B cell (primary cell): ENCODE measurements around the gene TIA1. TPM values are rescaled to one million over a fixed set of nuclear protein-coding genes. Genes with fewer than 3 reads are reported as not detected.
A peak's percentile ranks its signal among the peaks of the same experiment; 100 is the strongest.
"Not testable (repeated sequence)": the region's sequence is repeated elsewhere in the genome, so short reads cannot be mapped to it uniquely, and the experiment has no call there.

Experiments
- ATAC-seq: fragments of 200-7000 bp; cut with Tn5 transposase; one replicate; pipeline ENCODE4 v1.10.0; 2021; ENCODE audit warnings: low read depth, mild to moderate bottlenecking, moderate number of reproducible peaks, moderate library complexity
- CTCF ChIA-PET: fragments of 350-600 bp; sonication (Branson Sonifier 250); formaldehyde crosslinking; loops from one replicate; lab custom pipeline; 2021; ENCODE audit warnings: antibody characterized with exemption, inconsistent platforms; lab: Charles Lee
- POLR2A ChIA-PET: fragments of 350-600 bp; sonication (Branson Sonifier 250); formaldehyde crosslinking; loops from one replicate; lab custom pipeline; 2021; ENCODE audit warnings: antibody characterized with exemption; lab: Charles Lee
- DNase-seq: peaks from one replicate; pipeline ENCODE4 v3.0.0; 2013
- H2AFZ ChIP-seq: 2 replicates; pipeline ENCODE4 v1.6.1; 2012; ENCODE audit warnings: mild to moderate bottlenecking, low read depth, low read length; ENCODE audit not compliant: insufficient read depth, poor library complexity, severe bottlenecking
- H3K27ac ChIP-seq, 2 donors: 1 replicate in 1 of 2; 2 replicates in 1 of 2; pipeline ENCODE4 v1.5.1; 2012 to 2013; ENCODE audit warnings: low read length in 2 of 2, mild to moderate bottlenecking in 2 of 2, moderate library complexity in 1 of 2
- H3K27me3 ChIP-seq, 4 experiments: fragments of 200-600 bp in 1 of 4; sonication (generic) in 1 of 4; replicated peaks in 1 of 4; 1 replicate in 2 of 4; 2 replicates in 2 of 4; pipeline versions ENCODE4 v1.6.1 to v1.7.0; 2013 to 2016; ENCODE audit warnings: low read length in 3 of 4, mild to moderate bottlenecking in 2 of 4, mixed read lengths in 1 of 4, moderate library complexity in 1 of 4; ENCODE audit not compliant: insufficient read depth in 4 of 4, control insufficient read depth in 3 of 4; ENCODE audit errors: control extremely low read depth in 1 of 4
- H3K36me3 ChIP-seq, 2 experiments: replicated peaks in 1 of 2; 1 replicate in 1 of 2; 2 replicates in 1 of 2; pipeline versions ENCODE4 v1.6.1 to v1.7.1; 2013; ENCODE audit warnings: low read length in 1 of 2; ENCODE audit not compliant: insufficient read depth in 2 of 2, control insufficient read depth in 1 of 2; ENCODE audit errors: control extremely low read depth in 1 of 2, extremely low read depth in 1 of 2
- H3K4me1 ChIP-seq, 2 donors: fragments of 200-600 bp in 1 of 2; sonication (generic) in 1 of 2; 1 replicate in 1 of 2; 2 replicates in 1 of 2; pipeline versions ENCODE4 v1.5.1 to v1.6.1; 2013 to 2017; ENCODE audit warnings: low read length in 2 of 2; ENCODE audit not compliant: control insufficient read depth in 2 of 2, insufficient read depth in 2 of 2
- H3K4me2 ChIP-seq: replicated peaks from 2 replicates; pipeline ENCODE3; 2012; ENCODE audit warnings: mild to moderate bottlenecking, low read depth, low read length; ENCODE audit not compliant: poor library complexity, severe bottlenecking
- H3K4me3 ChIP-seq, 5 experiments: fragments of 200-600 bp in 1 of 5; sonication (generic) in 1 of 5; 1 replicate in 3 of 5; 2 replicates in 2 of 5; pipeline versions ENCODE4 v1.5.1 to v1.7.0; 2011 to 2016; ENCODE audit warnings: low read length in 4 of 5, mild to moderate bottlenecking in 4 of 5, low read depth in 2 of 5, control low read depth in 1 of 5, moderate library complexity in 1 of 5; ENCODE audit not compliant: insufficient read depth in 1 of 5; ENCODE audit errors: control extremely low read depth in 1 of 5, extremely low read depth in 1 of 5
- H3K79me2 ChIP-seq: fragments of 200-600 bp; sonication (generic); one replicate; pipeline ENCODE4 v1.6.0; 2016; ENCODE audit warnings: low read length; ENCODE audit not compliant: control insufficient read depth, insufficient read depth
- H3K9ac ChIP-seq: fragments of 200-600 bp; sonication (generic); 2 replicates; pipeline ENCODE4 v1.6.1; 2017; ENCODE audit warnings: mild to moderate bottlenecking, low read length, moderate library complexity
- H3K9me3 ChIP-seq, 3 donors: one replicate each; pipeline versions ENCODE4 v1.6.1 to v1.7.1; 2013; ENCODE audit warnings: low read length in 2 of 3; ENCODE audit not compliant: control insufficient read depth in 2 of 3, insufficient read depth in 1 of 3; ENCODE audit errors: control extremely low read depth in 1 of 3
- H4K20me1 ChIP-seq: 2 replicates; pipeline ENCODE4 v1.6.0; 2012; ENCODE audit warnings: mild to moderate bottlenecking, low read length; ENCODE audit not compliant: insufficient read depth, control insufficient read depth, poor library complexity, severe bottlenecking
- H3K27ac Mint-ChIP-seq: one replicate; pipeline ENCODE4 v1.8.0; 2021; ENCODE audit warnings: mixed read lengths
- H3K27me3 Mint-ChIP-seq: one replicate; pipeline ENCODE4 v1.8.0; 2021; ENCODE audit warnings: mixed read lengths
- H3K4me1 Mint-ChIP-seq: one replicate; pipeline ENCODE4 v1.8.0; 2021; ENCODE audit warnings: mixed read lengths
- H3K4me3 Mint-ChIP-seq: one replicate; pipeline ENCODE4 v1.8.0; 2021; ENCODE audit warnings: mixed read lengths
- H3K9me3 Mint-ChIP-seq: one replicate; pipeline ENCODE4 v1.8.0; 2022; ENCODE audit warnings: mixed read lengths; ENCODE audit not compliant: insufficient read depth
- EZH2 ChIP-seq: IDR thresholded peaks from 2 replicates; pipeline ENCODE4 v1.6.1; 2012; ENCODE audit warnings: borderline replicate concordance, low read depth, mild to moderate bottlenecking, moderate library complexity, low read length; ENCODE audit not compliant: insufficient read depth, poor library complexity, severe bottlenecking
- WGBS: methylation state at CpG from one replicate; pipeline ENCODE4 v1.1.5; 2013; ENCODE audit warnings: missing lambda C conversion rate; ENCODE audit not compliant: insufficient coverage; 5-methylcytosine and 5-hydroxymethylcytosine counted together
- intact Hi-C: fragments of 100-400 bp; cut with micrococcal nuclease; formaldehyde crosslinking; loops from one replicate; pipeline ENCODE4 v1.10.0; 2022
- polyA plus RNA-seq: library from polyadenylated mRNA; depleted of rRNA; stranded (reverse); fragments of >200 nt; gene quantifications from 2 replicates; pipeline ENCODE4 v1.2.3, GENCODE V29; 2012
- total RNA-seq, 2 donors: library from RNA; stranded (reverse); fragments of 120-200 nt in 1 of 2; gene quantifications; 1 replicate in 1 of 2; 2 replicates in 1 of 2; pipeline versions ENCODE4 v1.2.3 to v1.2.4, GENCODE V29; 2013 to 2022
- TF ChIP-seq, protein P1 (sequence below): fragments of 200-600 bp; IDR thresholded peaks from one replicate; pipeline ENCODE4 v1.8.0; 2022; ENCODE audit warnings: antibody characterized with exemption, mild to moderate bottlenecking

The TIA1 gene
- total and polyA plus RNA-seq, 2 donors (not counting 1 experiment from before 2014, with no cell fraction given) = 113 to 214 TPM

DNA sequence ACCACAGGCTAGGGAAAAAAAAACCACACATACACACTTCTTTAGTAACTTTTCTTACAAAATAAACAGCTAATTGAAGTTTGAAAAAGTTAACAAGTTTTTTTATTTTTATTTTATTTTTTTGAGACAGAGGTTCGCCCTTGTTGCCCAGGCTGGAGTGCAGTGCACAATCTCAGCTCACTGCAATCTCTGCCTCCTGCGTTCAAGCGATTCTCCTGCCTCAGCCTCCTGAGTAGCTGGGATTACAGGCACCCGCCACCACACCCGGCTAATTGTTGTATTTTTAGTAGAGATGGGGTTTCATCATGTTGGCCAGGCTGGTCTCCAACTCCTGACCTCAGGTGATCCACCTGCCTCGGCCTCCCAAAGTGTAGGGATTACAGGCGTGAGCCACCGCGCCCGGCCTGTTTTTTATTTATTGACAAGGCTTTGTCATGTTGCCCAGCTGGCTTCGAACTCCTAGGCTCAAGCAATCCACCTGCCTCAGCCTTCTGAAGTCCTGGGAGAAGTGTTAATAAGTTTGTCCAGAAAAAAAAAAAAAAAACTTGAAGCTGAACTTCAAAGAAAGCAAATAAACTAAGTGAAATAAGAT is 78.7 kb downstream of the TIA1 start:
- H2AFZ ChIP-seq, DNase-seq, H3K27ac Mint-ChIP-seq, H3K4me1 Mint-ChIP-seq, H3K4me2 ChIP-seq, H3K79me2 ChIP-seq, intact Hi-C loops, H3K9me3 Mint-ChIP-seq, ATAC-seq, H3K4me1 ChIP-seq, H3K27ac ChIP-seq, H3K27me3 Mint-ChIP-seq, H3K27me3 ChIP-seq, CTCF ChIA-PET, H3K9me3 ChIP-seq, H3K4me3 ChIP-seq, H3K4me3 Mint-ChIP-seq, H4K20me1 ChIP-seq, H3K9ac ChIP-seq: not testable (repeated sequence)
- 94% methylated on average over 3 of the region's 11 CpGs for WGBS
- POLR2A ChIA-PET = interaction anchor here (0.7 kb wide), 1 partner anchor 254 kb away, joined by 6 read pairs; no protein-coding TSS in a partner anchor
- H3K36me3 ChIP-seq = peaks cover 7 to 48% of the 10 kb centered on the region in 2 experiments

DNA sequence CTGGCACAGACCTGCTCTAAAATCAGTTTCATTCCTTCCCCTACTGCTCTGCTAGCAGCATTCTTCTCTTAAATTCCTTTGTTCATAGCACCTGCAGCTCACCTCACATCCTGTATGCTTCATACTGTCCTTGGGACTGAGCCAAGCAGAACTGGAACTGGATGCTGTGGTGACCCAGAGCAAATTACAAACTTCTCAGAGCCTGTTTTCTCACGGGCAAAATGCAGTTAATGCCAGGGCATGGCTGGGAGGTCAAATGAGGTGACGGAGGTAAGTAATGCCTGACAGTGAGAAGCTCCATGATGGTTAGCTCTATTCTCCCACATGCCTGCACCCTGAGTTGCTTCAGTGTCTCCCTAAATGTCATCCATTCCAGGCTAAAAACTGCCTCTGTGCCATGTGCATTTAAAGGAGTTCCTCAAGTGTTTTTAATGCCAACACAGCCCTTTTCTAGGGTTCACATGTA is 87.3 kb downstream of the TIA1 start:
- H3K9me3 Mint-ChIP-seq = no peaks in the 10 kb centered on the region
- no peaks in the 10 kb centered on the region for H3K4me1 Mint-ChIP-seq
- H3K4me2 ChIP-seq = no peak overlapping the region
- H3K27me3 Mint-ChIP-seq = no peaks in the 10 kb centered on the region
- 83% methylated on average over 2 of the region's 2 CpGs for WGBS
- DNase-seq (no peak), ATAC-seq (no peak)
- no peaks in the 10 kb centered on the region for H3K4me1 ChIP-seq
- H3K36me3 ChIP-seq = peaks cover 5 to 42% of the 10 kb centered on the region in 2 experiments
- no peak for TF ChIP-seq EZH2
- TF ChIP-seq, protein P1, sequence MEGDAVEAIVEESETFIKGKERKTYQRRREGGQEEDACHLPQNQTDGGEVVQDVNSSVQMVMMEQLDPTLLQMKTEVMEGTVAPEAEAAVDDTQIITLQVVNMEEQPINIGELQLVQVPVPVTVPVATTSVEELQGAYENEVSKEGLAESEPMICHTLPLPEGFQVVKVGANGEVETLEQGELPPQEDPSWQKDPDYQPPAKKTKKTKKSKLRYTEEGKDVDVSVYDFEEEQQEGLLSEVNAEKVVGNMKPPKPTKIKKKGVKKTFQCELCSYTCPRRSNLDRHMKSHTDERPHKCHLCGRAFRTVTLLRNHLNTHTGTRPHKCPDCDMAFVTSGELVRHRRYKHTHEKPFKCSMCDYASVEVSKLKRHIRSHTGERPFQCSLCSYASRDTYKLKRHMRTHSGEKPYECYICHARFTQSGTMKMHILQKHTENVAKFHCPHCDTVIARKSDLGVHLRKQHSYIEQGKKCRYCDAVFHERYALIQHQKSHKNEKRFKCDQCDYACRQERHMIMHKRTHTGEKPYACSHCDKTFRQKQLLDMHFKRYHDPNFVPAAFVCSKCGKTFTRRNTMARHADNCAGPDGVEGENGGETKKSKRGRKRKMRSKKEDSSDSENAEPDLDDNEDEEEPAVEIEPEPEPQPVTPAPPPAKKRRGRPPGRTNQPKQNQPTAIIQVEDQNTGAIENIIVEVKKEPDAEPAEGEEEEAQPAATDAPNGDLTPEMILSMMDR = no peak
- ChIA-PET POLR2A (no interaction called here), CTCF (interaction anchor here (0.6 kb wide), 1 partner anchor 1877 kb away, joined by 4 read pairs; no protein-coding TSS in a partner anchor)
- H3K4me3 Mint-ChIP-seq = no peak overlapping the region
- no peaks in the 10 kb centered on the region for H4K20me1 ChIP-seq
- intact Hi-C loops = no loop called here
- H2AFZ ChIP-seq = no peak overlapping the region
- H3K27ac ChIP-seq = no peak overlapping the region
- no peaks in the 10 kb centered on the region for H3K9me3 ChIP-seq
- H3K4me3 ChIP-seq = no peak overlapping the region
- H3K9ac ChIP-seq = no peak overlapping the region
- peak overlapping the region; percentile 2 for H3K27ac Mint-ChIP-seq
- no peaks in the 10 kb centered on the region for H3K79me2 ChIP-seq
- H3K27me3 ChIP-seq = no peaks in the 10 kb centered on the region
